OCI-LY1 (cell line): Measurements from ENCODE around the gene RALGPS1.

Source experiments
- EZH2 ChIP-seq: fragments of 200-600 bp; sonication (generic), shearing (Covaris generic); IDR thresholded peaks from 2 replicates; pipeline ENCODE4 v1.8.0; 2017; ENCODE audit warnings: borderline replicate concordance, mixed run types, mild to moderate bottlenecking, antibody characterized with exemption, low read length, moderate library complexity, mixed read lengths
- TF ChIP-seq, protein P1 (sequence below): fragments of 200-600 bp; sonication (generic), shearing (Covaris generic); IDR thresholded peaks from 2 replicates; pipeline ENCODE4 v1.5.1; 2017; ENCODE audit warnings: mild to moderate bottlenecking, antibody characterized with exemption, low read length, moderate library complexity, mixed read lengths

DNA sequence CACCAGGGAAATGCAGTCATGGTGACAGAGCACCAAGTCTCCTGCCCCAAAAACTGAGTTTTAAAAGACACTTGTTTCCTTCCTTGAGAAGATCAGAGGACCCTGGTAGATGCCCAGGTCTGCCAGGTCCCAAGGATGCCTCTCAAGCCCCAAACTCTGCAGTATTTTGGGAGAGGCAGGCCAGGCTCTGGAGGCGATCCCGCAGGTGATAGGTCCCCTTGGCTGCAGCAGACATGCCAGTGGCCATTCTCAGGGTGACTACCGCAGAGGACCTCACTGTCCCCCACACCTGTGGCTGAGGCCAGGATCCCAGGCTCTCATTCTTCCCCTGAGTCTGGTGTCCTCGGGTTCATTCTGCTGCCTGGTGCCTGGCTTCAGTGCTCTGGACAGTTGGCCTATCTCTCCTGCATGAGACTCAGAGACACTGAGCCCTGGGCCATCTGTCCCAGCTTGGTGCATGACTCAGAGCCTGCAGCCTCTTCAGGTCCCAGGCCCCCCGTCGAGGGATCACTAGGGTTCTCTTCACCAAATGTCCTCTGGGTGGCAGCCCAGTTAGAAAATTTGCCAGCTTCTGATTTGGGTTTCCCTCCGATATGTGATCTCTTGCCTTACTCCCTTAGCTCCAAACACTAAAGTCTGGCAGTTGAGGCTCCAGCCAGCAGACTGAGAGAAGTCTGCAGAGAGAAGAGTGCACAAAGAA lies 290.3 kb downstream of the RALGPS1 start:
- TF ChIP-seq, protein P1, sequence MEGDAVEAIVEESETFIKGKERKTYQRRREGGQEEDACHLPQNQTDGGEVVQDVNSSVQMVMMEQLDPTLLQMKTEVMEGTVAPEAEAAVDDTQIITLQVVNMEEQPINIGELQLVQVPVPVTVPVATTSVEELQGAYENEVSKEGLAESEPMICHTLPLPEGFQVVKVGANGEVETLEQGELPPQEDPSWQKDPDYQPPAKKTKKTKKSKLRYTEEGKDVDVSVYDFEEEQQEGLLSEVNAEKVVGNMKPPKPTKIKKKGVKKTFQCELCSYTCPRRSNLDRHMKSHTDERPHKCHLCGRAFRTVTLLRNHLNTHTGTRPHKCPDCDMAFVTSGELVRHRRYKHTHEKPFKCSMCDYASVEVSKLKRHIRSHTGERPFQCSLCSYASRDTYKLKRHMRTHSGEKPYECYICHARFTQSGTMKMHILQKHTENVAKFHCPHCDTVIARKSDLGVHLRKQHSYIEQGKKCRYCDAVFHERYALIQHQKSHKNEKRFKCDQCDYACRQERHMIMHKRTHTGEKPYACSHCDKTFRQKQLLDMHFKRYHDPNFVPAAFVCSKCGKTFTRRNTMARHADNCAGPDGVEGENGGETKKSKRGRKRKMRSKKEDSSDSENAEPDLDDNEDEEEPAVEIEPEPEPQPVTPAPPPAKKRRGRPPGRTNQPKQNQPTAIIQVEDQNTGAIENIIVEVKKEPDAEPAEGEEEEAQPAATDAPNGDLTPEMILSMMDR: peak; percentile 30
- TF ChIP-seq EZH2: no peak
